Gastrocnemius medialis (tissue), 4 donors: ENCODE measurements around the gene MARVELD2.

Experiments
- CTCF ChIP-seq, 5 experiments: fragments of 450-650 bp in 3 of 5; fragments of 200-600 bp in 2 of 5; sonication (generic) in 2 of 5; IDR thresholded peaks in 4 of 5; conservative IDR thresholded peaks in 1 of 5; 1 replicate in 4 of 5; 2 replicates in 1 of 5; pipeline ENCODE4 v1.5.1; 2016 to 2019; ENCODE audit warnings: antibody characterized with exemption in 5 of 5, mild to moderate bottlenecking in 3 of 5, moderate library complexity in 3 of 5
- POLR2A ChIP-seq, 2 donors: fragments of 450-650 bp; IDR thresholded peaks; one replicate each; pipeline ENCODE4 v1.6.1; 2017; ENCODE audit warnings: antibody characterized with exemption in 2 of 2, mild to moderate bottlenecking in 2 of 2, moderate library complexity in 2 of 2

GRCh38 chr5:69493396-69494133 lies 78.6 kb downstream of the MARVELD2 start:
- TF ChIP-seq CTCF (IDR thresholded peaks at IDR 0.05 in 4 of 5, conservative IDR thresholded peaks at IDR 0.05 in 1 of 5) (no peak), POLR2A (IDR thresholded peaks at IDR 0.05) (no peak)
